Astrocyte of the cerebellum (primary cell): ENCODE data around the gene UBR3.
"Not testable (repeated sequence)": the region's sequence is repeated elsewhere in the genome, so short reads cannot be mapped to it uniquely, and the experiment has no call there.

Experiments used
- DNase-seq: peaks from one replicate; pipeline ENCODE4 v3.0.0-alpha.2; 2011; ENCODE audit warnings: low read depth
- H3K4me3 ChIP-seq: 2 replicates; pipeline ENCODE4 v1.5.1; 2011; ENCODE audit warnings: mild to moderate bottlenecking, low read depth, low read length, moderate library complexity
- CTCF ChIP-seq: IDR thresholded peaks from 2 replicates; pipeline ENCODE4 v1.5.1; 2012; ENCODE audit warnings: low read length, low read depth, moderate library complexity, mild to moderate bottlenecking; ENCODE audit errors: missing control alignments
- in situ Hi-C: cut with HindIII; loops from 2 replicates; pipeline ENCODE4 v1.10.0; 2017; ENCODE audit warnings: low sequenced_read_pairs

The UBR3 gene

GRCh38 chr2:169892951-169893350 is 65.7 kb downstream of the UBR3 start:
- TF ChIP-seq CTCF: no peak
- no peak overlapping the region for H3K4me3 ChIP-seq
- no peak for DNase-seq
- in situ Hi-C loops: no loop called here

- no peak for DNase-seq
- in situ Hi-C loops: no loop called here
- H3K4me3 ChIP-seq: no peak overlapping the region
- TF ChIP-seq CTCF: no peak
Measured at GRCh38 chr2:169895294-169895985, 68.2 kb downstream of the UBR3 start.

GRCh38 chr2:169897834-169898233 is 70.6 kb downstream of the UBR3 start:
- DNase-seq: no peak
- no peak overlapping the region for H3K4me3 ChIP-seq
- no peak for TF ChIP-seq CTCF
- in situ Hi-C loops: no loop called here

DNA sequence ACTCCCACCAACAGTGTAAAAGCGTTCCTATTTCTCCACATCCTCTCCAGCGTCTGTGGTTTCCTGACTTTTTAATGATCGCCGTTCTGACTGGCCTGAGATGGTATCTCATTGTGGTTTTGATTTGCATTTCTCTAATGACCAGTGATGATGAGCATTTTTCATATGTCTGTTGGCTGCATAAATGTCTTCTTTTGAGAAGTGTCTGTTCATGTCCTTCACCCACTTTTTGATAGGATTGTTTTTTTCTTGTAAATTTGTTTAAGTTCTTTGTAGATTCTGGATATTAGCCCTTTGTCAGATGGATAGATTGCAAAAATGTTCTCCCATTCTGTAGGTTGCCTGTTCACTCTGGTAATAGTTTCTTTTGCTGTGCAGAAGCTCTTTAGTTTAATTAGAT is 72.8 kb downstream of the UBR3 start:
- DNase-seq, in situ Hi-C loops, H3K4me3 ChIP-seq: not testable (repeated sequence)

DNA sequence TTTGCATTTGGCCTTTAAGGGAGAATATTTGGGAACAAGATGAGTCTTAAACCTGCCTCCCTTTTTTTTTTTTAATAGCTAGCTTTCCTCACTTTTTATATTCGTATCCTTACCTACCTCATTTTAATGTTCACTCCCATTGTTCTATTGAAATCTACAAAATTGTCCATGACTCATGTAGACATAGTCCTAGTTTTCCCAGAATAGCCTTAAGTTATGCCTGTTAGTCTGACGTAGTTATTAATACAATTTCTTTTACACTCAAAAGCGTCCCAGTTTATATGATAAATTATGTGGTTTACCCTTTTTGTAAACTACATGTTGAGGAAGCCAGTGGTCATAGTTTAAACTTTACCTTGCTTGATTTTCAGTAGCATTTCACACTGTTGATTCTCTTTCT is 73.4 kb downstream of the UBR3 start:
- in situ Hi-C loops: no loop called here
- DNase-seq: peak; percentile 5
- no peak overlapping the region for H3K4me3 ChIP-seq
- no peak for TF ChIP-seq CTCF

GRCh38 chr2:169906731-169907130 is 79.5 kb downstream of the UBR3 start:
- DNase-seq: no peak
- H3K4me3 ChIP-seq: no peak overlapping the region
- in situ Hi-C loops: no loop called here
- TF ChIP-seq CTCF: no peak

DNA sequence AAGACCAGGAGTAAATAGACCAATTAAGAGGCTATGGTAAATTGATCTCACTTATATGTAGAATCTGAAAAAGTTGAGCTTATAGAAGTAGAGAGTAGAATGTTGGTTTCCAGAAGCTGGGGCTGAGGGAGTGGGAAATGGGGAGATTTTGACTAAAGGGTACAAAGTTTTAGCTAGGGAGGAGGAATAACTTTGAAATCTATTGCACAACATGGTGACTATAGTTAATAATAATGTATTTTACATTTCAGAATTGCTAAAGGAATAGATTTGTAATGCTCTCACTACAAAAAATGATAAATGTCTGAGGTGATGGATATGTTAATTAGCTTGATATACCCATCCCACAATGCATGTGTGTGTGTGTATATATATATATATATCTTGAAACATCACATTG is 82.1 kb downstream of the UBR3 start:
- no peak for DNase-seq
- H3K4me3 ChIP-seq: no peak overlapping the region
- no peak for TF ChIP-seq CTCF
- in situ Hi-C loops: no loop called here
